GM12891 (cell line): ENCODE measurements around the gene NTN3.
"Not testable (repeated sequence)": the region's sequence is repeated elsewhere in the genome, so short reads cannot be mapped to it uniquely, and the experiment has no call there.

Experiments
- DNase-seq: peaks from one replicate; pipeline ENCODE4 v3.0.0; 2011; ENCODE audit warnings: low spot score; ENCODE audit not compliant: insufficient read length
- FAIRE-seq: peaks from 2 replicates; lab custom pipeline; 2011; peaks lifted over from hg19 to GRCh38; lab: Jason Lieb, UNC
- PAX5 ChIP-seq: IDR thresholded peaks from 2 replicates; pipeline ENCODE4 v1.6.1; 2011; ENCODE audit warnings: low read length, moderate library complexity, mild to moderate bottlenecking; ENCODE audit not compliant: insufficient read depth, severe bottlenecking
- POLR2A ChIP-seq: IDR thresholded peaks from 2 replicates; pipeline ENCODE4 v1.6.1; 2011; ENCODE audit warnings: low read depth, low read length, control low read depth
- POLR2AphosphoS5 ChIP-seq: IDR thresholded peaks from 2 replicates; pipeline ENCODE4 v1.6.1; 2011; ENCODE audit warnings: low read depth, low read length, control low read depth
- POU2F2 ChIP-seq: IDR thresholded peaks from 2 replicates; pipeline ENCODE4 v1.6.1; 2011; ENCODE audit warnings: low read depth, mild to moderate bottlenecking, control low read depth, low read length, moderate library complexity
- SPI1 ChIP-seq: IDR thresholded peaks from 2 replicates; pipeline ENCODE4 v1.6.1; 2011; ENCODE audit warnings: low read depth, low read length, control low read depth
- TAF1 ChIP-seq: IDR thresholded peaks from 2 replicates; pipeline ENCODE4 v1.6.1; 2011; ENCODE audit warnings: low read depth, low read length, control low read depth

NTN3 gene

GRCh38 chr16:2439598-2439997 lies 31.5 kb upstream of the NTN3 start:
- no peak for TF ChIP-seq PAX5
- no peak for TF ChIP-seq POLR2A
- TF ChIP-seq POU2F2 = no peak
- TF ChIP-seq POLR2AphosphoS5 = no peak
- no peak for TF ChIP-seq SPI1
- TF ChIP-seq TAF1 = no peak
- no peak for DNase-seq
- no peak for FAIRE-seq

- not testable (repeated sequence) for DNase-seq, FAIRE-seq
Measured at GRCh38 chr16:2441143-2441804, 29.8 kb upstream of the NTN3 start.

DNA sequence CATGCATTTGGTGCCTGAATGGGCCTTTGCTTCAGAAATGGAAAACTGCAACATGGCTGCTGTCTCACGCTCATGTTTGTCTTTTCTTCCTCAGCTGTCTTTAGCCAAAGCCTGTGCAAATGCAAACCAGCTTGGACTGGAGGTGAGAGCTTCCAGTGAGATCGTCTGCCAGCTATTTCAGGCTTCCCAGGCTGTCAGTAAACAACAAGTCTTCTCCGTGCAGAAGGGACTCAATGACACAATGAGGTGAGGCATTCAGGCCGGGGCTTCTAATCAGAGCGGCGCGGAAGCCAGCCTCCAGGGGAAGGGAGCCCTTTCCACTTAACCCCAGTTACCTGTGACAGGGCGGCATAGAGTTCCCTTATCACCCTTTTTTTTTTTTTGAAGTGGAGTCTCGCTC lies 27.5 kb upstream of the NTN3 start:
- TF ChIP-seq POLR2A (no peak), SPI1 (no peak), POLR2AphosphoS5 (no peak), POU2F2 (no peak), TAF1 (no peak), PAX5 (no peak)
- no peak for FAIRE-seq
- no peak for DNase-seq

- no peak for TF ChIP-seq POLR2AphosphoS5
- TF ChIP-seq POU2F2 = no peak
- TF ChIP-seq POLR2A = no peak
- TF ChIP-seq TAF1 = no peak
- TF ChIP-seq SPI1 = no peak
- TF ChIP-seq PAX5 = no peak
- DNase-seq = no peak
- FAIRE-seq = no peak
Measured at GRCh38 chr16:2447920-2448583, 23.0 kb upstream of the NTN3 start.

- FAIRE-seq = no peak
- DNase-seq = no peak
Measured at GRCh38 chr16:2449118-2449517, 22.0 kb upstream of the NTN3 start.

GRCh38 chr16:2450535-2450934 lies 20.6 kb upstream of the NTN3 start:
- DNase-seq (no peak), FAIRE-seq (no peak)
- TF ChIP-seq TAF1 (no peak), POU2F2 (no peak), POLR2A (no peak), POLR2AphosphoS5 (no peak), PAX5 (no peak), SPI1 (no peak)

More at GRCh38 chr16:2449118-2449517, 22.0 kb upstream of the NTN3 start:
- TF ChIP-seq TAF1 = no peak
- TF ChIP-seq POLR2AphosphoS5 = no peak
- TF ChIP-seq SPI1 = no peak
- TF ChIP-seq POU2F2 = no peak
- no peak for TF ChIP-seq POLR2A
- no peak for TF ChIP-seq PAX5

DNA sequence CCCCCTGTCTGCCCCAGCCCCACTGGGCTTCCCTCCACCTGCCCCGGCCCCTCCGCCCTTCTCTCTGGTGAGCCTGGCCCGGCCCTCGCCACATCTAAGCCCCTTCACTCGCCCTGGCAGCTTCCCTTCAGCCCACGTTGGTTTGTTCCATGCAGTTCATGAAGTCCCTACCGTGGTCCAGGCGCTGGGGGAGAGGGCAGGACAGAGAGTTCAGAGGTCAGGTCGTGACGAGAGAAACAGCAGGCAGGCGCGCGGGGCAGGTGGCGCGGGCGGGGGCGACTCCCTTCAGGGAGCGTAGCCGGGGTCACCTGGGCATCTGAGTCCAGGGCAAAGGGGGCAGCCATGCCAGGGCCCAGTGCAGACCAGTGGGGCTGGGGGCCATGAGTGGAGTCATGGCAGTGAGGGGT lies 20.1 kb upstream of the NTN3 start:
- TF ChIP-seq PAX5 = no peak
- TF ChIP-seq POU2F2 = no peak
- no peak for TF ChIP-seq POLR2A
- TF ChIP-seq TAF1 = no peak
- no peak for TF ChIP-seq SPI1
- TF ChIP-seq POLR2AphosphoS5 = no peak
- FAIRE-seq = no peak
- DNase-seq = no peak

DNA sequence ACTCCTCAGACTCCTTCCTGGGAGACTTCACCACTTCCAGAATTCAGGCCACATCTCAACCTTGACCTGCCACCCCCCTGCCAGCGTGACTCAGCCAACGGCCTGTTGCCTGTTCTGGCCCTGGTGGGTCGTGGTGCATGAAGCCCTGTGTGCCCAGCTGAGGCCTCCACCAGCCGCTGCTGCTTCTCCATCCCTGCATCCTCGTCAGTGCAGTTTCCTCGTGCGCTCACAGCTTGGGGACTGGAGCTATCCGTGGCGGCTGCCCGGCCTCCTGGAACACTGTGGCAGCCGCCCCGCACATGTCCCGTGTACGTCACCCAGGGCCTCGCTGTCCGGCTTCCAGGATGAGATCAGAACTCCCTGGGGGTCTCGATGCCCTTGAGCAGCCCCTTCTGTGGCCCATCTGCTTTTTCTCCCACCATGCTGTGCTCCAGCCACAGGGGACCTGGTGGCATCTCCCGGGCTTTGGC lies 19.2 kb upstream of the NTN3 start:
- FAIRE-seq (no peak), DNase-seq (no peak)
- TF ChIP-seq PAX5 = no peak
- TF ChIP-seq POLR2A = no peak
- TF ChIP-seq TAF1 = no peak
- no peak for TF ChIP-seq POLR2AphosphoS5
- TF ChIP-seq SPI1 = no peak
- no peak for TF ChIP-seq POU2F2

DNA sequence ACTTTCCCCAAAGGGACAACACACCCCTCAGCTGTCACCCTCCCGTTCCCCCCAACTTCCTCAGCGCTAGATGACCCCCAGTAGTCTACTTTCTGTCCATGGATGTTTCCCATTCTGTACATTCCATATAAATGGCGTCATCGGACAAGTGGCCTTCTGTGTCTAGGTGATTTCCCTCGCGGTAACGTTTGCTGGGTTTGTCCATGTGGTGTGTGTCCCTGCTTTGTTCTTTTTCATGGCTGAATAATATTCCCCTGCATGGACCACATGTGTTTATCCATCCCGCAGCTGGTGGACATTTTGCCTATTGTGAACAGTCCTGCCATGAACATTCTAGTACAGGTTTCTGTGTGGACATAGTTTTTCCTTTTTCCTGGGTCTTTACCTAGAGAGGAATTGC lies 18.4 kb upstream of the NTN3 start:
- no peak for TF ChIP-seq SPI1
- no peak for TF ChIP-seq POU2F2
- TF ChIP-seq POLR2A = no peak
- no peak for TF ChIP-seq TAF1
- DNase-seq (no peak), FAIRE-seq (no peak)
